GM19328 (cell line): ENCODE data around the gene GAGE2A.
"Not testable (repeated sequence)": the region's sequence is repeated elsewhere in the genome, so short reads cannot be mapped to it uniquely, and the experiment has no call there.

Experiments
- ATAC-seq: cut with Tn5 transposase; IDR thresholded peaks from one replicate; pipeline ENCODE4 v1.9.1; 2021; ENCODE audit warnings: mild to moderate bottlenecking, moderate library complexity; ENCODE audit not compliant: unreplicated experiment

The GAGE2A gene, protein sequence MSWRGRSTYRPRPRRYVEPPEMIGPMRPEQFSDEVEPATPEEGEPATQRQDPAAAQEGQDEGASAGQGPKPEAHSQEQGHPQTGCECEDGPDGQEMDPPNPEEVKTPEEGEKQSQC

DNA sequence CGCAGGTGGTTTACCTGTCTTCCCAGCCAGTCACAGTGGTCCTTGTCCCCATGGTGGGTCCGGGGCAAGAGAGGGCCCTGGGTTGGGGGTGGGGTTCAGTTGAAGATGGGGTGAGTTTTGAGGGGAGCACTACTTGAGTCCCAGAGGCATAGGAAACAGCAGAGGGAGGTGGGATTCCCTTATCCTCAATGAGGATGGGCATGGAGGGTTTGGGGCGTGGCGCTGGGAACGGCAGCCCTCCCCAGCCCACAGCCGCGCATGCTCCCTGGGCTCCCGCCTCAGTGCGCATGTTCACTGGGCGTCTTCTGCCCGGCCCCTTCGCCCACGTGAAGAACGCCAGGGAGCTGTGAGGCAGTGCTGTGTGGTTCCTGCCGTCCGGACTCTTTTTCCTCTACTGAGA lies at the start of gene GAGE2A:
GAGE2A (plus strand) TSS at position 301 of the 400 bp plus-strand sequence. CDS start 1,155 bp downstream, outside the sequence.
- not testable (repeated sequence) for ATAC-seq

DNA sequence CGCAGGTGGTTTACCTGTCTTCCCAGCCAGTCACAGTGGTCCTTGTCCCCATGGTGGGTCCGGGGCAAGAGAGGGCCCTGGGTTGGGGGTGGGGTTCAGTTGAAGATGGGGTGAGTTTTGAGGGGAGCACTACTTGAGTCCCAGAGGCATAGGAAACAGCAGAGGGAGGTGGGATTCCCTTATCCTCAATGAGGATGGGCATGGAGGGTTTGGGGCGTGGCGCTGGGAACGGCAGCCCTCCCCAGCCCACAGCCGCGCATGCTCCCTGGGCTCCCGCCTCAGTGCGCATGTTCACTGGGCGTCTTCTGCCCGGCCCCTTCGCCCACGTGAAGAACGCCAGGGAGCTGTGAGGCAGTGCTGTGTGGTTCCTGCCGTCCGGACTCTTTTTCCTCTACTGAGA lies 47.9 kb upstream of the GAGE2A start, which contains the start of gene GAGE12D:
GAGE12D (plus strand) TSS at position 301 of the 400 bp plus-strand sequence. CDS start 1,155 bp downstream, outside the sequence.
- ATAC-seq: not testable (repeated sequence)

DNA sequence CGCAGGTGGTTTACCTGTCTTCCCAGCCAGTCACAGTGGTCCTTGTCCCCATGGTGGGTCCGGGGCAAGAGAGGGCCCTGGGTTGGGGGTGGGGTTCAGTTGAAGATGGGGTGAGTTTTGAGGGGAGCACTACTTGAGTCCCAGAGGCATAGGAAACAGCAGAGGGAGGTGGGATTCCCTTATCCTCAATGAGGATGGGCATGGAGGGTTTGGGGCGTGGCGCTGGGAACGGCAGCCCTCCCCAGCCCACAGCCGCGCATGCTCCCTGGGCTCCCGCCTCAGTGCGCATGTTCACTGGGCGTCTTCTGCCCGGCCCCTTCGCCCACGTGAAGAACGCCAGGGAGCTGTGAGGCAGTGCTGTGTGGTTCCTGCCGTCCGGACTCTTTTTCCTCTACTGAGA lies 38.3 kb upstream of the GAGE2A start, which contains the start of gene GAGE12E:
GAGE12E (plus strand) TSS at position 301 of the 400 bp plus-strand sequence. CDS start 1,155 bp downstream, outside the sequence.
- not testable (repeated sequence) for ATAC-seq

DNA sequence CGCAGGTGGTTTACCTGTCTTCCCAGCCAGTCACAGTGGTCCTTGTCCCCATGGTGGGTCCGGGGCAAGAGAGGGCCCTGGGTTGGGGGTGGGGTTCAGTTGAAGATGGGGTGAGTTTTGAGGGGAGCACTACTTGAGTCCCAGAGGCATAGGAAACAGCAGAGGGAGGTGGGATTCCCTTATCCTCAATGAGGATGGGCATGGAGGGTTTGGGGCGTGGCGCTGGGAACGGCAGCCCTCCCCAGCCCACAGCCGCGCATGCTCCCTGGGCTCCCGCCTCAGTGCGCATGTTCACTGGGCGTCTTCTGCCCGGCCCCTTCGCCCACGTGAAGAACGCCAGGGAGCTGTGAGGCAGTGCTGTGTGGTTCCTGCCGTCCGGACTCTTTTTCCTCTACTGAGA lies 28.8 kb upstream of the GAGE2A start, which contains the start of gene GAGE12F:
GAGE12F (plus strand) TSS at position 301 of the 400 bp plus-strand sequence. CDS start 1,155 bp downstream, outside the sequence.
- not testable (repeated sequence) for ATAC-seq

DNA sequence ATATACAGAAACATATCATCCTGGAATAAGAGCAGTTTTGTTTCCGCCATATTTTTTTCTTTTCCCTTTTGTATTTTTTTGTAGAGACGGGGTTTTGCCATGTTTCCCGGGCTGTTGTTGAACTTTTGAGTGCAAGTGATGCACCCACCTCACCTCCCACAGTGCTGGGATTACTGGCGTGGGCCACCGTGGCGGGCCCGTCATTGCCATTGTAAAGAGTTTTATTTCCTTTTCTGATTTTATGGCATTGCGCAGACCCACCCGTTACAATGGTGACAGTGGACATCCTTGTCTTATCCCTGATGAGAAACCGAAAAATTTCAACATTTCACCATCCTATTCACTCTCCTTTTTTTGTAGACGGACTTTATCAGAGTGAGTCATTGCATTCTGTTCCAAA lies 20.6 kb upstream of the GAGE2A start:
- ATAC-seq: not testable (repeated sequence)

DNA sequence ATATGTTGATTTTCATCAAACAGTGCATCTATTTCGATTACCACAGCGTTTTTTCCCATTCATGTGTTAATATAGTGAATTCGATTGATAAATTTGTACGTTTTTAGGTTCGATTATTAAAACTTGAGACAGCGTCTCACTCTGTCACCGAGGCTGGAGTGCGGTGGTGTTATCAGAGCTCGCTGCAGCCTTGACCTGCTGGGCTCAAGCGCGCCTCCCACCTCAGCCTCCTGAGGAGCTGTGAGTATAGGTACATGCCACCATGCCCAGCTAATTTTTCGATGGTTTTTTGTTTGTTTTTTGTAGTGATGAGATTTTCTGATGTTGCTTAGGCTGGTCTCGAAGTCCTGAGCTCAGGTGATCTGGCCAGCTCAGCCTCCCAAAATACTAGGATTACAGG lies 20.1 kb upstream of the GAGE2A start:
- ATAC-seq: not testable (repeated sequence)

DNA sequence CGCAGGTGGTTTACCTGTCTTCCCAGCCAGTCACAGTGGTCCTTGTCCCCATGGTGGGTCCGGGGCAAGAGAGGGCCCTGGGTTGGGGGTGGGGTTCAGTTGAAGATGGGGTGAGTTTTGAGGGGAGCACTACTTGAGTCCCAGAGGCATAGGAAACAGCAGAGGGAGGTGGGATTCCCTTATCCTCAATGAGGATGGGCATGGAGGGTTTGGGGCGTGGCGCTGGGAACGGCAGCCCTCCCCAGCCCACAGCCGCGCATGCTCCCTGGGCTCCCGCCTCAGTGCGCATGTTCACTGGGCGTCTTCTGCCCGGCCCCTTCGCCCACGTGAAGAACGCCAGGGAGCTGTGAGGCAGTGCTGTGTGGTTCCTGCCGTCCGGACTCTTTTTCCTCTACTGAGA lies 19.2 kb upstream of the GAGE2A start, which contains the start of gene GAGE12G:
GAGE12G (plus strand) TSS at position 301 of the 400 bp plus-strand sequence. CDS start 1,155 bp downstream, outside the sequence.
- ATAC-seq: not testable (repeated sequence)

DNA sequence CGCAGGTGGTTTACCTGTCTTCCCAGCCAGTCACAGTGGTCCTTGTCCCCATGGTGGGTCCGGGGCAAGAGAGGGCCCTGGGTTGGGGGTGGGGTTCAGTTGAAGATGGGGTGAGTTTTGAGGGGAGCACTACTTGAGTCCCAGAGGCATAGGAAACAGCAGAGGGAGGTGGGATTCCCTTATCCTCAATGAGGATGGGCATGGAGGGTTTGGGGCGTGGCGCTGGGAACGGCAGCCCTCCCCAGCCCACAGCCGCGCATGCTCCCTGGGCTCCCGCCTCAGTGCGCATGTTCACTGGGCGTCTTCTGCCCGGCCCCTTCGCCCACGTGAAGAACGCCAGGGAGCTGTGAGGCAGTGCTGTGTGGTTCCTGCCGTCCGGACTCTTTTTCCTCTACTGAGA lies 9.6 kb upstream of the GAGE2A start, which contains the start of gene GAGE12H:
GAGE12H (plus strand) TSS at position 301 of the 400 bp plus-strand sequence. CDS start 1,155 bp downstream, outside the sequence.
- not testable (repeated sequence) for ATAC-seq

DNA sequence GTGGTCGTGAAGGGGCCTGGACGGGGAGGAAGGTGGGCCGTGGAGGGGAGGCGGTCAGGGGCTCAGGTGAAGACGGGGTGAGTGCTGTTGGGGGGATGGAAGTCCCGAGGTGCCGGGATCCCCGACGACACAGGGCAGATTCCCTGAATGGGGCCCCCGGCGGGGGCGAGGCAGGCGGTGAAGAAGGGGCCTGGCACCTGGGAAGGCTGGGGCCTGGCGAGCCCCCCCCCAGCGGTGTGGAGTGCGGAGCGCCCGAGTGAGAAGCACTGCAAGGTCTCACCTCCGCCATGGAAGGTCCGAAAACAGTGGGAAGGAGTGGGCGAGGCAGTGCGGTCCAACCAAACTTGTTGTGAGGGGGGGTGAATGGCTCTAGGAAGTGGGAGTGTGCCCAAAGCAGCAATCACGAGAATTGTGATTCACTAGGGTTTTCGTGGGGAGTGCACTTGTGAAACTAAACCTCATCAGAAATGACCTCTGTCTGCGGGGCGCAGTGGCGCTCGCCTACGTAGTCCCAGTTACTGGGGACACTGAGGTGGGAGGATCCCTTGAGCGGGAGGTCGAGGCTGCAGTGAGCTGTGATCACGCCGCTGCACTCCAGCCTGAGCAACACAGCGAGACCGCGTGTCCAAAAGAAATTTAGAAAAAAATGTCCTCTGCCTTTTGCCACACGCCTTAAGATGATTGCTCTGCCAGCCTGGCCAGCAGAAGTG lies 628 bp downstream of the GAGE2A start:
- not testable (repeated sequence) for ATAC-seq

DNA sequence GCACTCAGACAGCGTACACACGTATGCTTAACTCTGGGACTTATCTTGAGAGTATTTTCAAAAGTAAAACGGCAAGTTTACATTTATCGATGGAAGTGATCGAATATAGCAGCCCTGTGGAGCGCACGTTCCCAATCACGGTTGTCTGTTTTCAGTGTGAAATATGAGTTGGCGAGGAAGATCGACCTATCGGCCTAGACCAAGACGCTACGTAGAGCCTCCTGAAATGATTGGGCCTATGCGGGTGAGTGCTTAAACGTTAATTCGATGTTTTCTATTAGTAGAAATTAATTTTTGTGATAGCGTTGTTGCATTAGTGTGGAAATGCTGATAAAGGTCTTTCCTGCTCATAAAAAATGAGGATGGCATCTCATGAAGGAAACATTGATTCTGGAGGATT lies 1.2 kb downstream of the GAGE2A start:
- not testable (repeated sequence) for ATAC-seq

DNA sequence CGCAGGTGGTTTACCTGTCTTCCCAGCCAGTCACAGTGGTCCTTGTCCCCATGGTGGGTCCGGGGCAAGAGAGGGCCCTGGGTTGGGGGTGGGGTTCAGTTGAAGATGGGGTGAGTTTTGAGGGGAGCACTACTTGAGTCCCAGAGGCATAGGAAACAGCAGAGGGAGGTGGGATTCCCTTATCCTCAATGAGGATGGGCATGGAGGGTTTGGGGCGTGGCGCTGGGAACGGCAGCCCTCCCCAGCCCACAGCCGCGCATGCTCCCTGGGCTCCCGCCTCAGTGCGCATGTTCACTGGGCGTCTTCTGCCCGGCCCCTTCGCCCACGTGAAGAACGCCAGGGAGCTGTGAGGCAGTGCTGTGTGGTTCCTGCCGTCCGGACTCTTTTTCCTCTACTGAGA lies 9.4 kb downstream of the GAGE2A start, which contains the start of gene GAGE1:
GAGE1 (plus strand) TSS at position 301 of the 400 bp plus-strand sequence. CDS start 1,155 bp downstream, outside the sequence.
- ATAC-seq: not testable (repeated sequence)

DNA sequence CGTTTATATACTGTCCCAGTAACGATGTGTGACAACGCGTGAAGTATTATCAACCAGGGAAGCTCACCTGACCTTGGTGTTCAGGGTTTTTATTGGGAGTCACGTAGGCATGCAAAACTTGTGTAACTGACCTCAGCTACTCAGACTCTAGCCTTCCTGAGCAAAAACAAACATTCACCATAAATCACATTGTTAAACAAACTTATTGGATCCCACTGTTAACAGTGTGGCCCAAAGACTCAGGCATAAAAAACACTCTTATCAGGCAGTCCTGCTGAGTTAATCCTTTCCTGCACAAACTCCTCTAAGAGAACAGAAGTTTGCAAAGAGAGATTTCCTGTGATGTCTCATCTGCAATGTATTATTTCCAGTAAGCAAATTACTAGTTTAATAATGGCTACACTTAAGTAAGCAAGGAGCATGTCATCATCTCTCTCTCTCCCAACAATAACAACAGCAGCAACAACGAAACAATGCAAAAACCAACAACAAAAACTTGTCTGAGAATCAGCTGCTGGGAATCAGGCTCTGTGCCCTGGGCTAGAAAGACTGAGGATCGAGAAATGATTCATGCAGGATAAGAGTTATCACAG lies 21.5 kb downstream of the GAGE2A start:
- no peak for ATAC-seq

DNA sequence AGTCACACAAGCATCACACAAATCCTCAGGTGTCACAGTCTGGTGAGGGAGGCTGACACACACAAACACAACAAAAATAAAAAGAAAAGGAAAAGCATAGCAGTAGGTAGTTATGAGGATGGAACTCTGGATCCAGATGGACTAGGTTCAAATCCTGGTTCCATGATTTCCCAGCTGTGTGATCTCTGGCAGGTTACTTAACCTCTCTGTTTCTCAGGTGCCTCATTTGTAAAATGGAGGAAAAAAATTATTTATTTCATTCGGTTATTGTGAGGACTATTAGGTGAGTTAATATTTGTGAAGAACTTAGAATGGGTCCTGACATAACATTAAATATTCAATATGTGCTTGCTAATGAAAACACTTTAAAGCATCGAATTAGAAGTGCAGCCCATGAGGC lies 29.3 kb downstream of the GAGE2A start:
- ATAC-seq: no peak

DNA sequence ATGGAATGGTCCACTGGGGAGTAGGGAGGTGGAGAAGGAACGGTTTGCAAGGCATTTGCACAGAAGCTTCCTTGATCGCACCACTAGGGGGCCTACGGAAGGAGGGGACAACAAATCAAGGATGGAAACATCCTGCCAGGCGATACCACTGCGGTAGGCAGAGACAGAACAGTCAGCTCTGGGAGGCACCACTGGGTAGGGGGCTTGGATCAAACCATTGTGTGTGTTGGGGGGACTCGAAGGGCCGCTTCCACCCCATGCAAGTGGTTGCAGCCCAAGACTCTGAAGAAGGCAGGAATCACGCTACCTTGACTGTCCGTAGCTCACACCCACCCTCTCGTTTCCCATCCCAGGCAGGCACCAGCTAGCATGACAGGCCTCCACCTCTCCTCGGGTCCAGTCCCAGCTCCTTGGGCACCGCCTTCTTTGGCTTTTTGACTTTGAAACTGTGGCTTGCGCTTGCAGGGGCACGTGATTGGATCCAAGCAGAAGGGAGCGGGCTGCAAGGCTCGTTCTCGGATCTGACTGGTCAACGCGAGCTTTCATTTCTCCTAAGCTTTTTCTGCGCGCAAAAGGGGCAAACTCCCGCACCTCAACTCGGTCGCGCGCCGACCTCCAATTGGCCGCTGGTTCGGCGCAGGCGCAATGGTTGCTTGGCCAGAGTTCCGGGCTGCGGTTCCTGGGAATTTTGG lies 37.9 kb downstream of the GAGE2A start:
- ATAC-seq: no peak

DNA sequence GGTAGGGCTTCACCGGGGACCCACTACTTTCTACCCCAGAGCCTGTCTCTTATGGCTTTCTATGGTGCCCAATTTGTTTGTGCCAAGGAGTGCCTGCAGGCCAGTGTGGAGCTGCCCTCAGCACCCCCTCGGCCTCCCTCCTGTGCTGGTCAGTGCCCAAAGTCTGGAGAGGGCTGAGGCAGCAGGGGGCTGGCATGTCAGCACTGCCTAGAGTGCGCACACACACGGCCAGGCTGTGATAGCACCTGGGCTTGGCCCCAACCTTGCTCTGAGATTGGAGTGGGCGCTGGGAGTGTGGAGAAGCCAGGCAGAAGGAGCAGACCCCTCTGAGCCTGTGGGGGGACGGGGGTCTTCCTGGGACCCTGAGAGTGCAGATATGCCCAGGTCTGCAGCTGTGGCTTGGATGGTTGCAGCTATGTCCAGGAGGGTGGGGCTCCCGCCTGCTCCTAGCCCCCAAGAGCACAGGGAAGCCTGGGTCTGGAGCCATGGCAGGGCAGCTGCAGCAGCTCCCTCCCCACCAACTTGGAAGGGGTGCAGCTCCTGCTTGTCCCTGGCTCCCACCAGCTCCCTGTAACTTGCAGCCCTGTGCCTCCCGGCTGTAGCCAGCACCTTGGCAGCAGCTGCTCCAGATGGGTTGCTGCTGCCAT lies 55.8 kb downstream of the GAGE2A start:
- ATAC-seq: no peak
